ENCODE results near the gene FAU. TPM values are rescaled to one million over a fixed set of nuclear protein-coding genes. Genes with fewer than 3 reads are reported as not detected.
A peak's percentile ranks its signal among the peaks of the same experiment; 100 is the strongest.

The FAU gene
- total and polyA plus RNA-seq, 9 of the 15 experiments (the other 6 are each of a cell fraction or from before 2014, with no cell fraction given) = 433 to 1,827 (median 942) TPM

DNA sequence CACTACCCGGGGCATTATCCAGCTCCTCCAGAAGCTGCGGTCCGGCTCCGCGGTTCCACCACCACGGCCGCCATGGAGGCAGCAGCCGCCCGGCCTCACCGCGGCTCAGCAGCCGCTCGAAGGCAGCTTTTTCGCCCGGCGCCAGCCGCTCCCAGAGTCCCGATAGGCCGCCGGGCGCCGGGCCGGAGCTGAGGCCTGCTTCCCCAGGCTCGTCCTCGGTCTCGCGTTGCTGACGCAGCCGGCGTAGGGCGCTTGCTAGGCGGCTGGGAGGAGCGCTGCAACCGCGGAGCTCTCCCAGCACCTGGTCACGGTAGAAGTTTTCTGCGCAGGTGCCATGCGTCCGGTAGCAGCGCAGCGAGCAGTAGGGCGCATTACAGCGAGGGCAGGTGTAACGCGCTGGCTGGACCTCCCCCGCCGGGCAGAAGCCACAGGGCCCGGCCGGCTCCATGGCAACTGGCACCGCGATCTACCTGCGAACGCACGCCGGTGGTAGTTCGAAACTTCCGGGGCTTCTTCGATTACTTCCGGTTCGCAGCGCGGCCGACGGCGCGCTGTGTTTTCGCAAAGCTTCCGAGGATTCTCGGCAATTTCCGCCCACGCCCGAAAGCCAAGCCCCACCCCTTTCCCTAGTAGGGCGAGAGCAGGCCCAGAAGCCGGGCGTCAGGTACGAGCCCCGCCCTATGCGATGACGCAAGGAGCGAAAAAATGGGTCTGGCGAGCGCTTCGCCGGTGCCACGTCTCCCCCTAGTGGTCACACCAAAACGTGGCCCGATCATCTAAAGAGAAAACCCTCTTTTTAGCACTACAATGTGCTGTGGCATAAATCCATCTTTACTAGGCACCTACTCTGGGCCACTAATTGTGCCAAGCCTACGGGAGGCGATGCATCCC is 4.5 kb downstream of the FAU start, which contains the start of gene ZNHIT2 (continued):
- TF ChIP-seq, protein P1, sequence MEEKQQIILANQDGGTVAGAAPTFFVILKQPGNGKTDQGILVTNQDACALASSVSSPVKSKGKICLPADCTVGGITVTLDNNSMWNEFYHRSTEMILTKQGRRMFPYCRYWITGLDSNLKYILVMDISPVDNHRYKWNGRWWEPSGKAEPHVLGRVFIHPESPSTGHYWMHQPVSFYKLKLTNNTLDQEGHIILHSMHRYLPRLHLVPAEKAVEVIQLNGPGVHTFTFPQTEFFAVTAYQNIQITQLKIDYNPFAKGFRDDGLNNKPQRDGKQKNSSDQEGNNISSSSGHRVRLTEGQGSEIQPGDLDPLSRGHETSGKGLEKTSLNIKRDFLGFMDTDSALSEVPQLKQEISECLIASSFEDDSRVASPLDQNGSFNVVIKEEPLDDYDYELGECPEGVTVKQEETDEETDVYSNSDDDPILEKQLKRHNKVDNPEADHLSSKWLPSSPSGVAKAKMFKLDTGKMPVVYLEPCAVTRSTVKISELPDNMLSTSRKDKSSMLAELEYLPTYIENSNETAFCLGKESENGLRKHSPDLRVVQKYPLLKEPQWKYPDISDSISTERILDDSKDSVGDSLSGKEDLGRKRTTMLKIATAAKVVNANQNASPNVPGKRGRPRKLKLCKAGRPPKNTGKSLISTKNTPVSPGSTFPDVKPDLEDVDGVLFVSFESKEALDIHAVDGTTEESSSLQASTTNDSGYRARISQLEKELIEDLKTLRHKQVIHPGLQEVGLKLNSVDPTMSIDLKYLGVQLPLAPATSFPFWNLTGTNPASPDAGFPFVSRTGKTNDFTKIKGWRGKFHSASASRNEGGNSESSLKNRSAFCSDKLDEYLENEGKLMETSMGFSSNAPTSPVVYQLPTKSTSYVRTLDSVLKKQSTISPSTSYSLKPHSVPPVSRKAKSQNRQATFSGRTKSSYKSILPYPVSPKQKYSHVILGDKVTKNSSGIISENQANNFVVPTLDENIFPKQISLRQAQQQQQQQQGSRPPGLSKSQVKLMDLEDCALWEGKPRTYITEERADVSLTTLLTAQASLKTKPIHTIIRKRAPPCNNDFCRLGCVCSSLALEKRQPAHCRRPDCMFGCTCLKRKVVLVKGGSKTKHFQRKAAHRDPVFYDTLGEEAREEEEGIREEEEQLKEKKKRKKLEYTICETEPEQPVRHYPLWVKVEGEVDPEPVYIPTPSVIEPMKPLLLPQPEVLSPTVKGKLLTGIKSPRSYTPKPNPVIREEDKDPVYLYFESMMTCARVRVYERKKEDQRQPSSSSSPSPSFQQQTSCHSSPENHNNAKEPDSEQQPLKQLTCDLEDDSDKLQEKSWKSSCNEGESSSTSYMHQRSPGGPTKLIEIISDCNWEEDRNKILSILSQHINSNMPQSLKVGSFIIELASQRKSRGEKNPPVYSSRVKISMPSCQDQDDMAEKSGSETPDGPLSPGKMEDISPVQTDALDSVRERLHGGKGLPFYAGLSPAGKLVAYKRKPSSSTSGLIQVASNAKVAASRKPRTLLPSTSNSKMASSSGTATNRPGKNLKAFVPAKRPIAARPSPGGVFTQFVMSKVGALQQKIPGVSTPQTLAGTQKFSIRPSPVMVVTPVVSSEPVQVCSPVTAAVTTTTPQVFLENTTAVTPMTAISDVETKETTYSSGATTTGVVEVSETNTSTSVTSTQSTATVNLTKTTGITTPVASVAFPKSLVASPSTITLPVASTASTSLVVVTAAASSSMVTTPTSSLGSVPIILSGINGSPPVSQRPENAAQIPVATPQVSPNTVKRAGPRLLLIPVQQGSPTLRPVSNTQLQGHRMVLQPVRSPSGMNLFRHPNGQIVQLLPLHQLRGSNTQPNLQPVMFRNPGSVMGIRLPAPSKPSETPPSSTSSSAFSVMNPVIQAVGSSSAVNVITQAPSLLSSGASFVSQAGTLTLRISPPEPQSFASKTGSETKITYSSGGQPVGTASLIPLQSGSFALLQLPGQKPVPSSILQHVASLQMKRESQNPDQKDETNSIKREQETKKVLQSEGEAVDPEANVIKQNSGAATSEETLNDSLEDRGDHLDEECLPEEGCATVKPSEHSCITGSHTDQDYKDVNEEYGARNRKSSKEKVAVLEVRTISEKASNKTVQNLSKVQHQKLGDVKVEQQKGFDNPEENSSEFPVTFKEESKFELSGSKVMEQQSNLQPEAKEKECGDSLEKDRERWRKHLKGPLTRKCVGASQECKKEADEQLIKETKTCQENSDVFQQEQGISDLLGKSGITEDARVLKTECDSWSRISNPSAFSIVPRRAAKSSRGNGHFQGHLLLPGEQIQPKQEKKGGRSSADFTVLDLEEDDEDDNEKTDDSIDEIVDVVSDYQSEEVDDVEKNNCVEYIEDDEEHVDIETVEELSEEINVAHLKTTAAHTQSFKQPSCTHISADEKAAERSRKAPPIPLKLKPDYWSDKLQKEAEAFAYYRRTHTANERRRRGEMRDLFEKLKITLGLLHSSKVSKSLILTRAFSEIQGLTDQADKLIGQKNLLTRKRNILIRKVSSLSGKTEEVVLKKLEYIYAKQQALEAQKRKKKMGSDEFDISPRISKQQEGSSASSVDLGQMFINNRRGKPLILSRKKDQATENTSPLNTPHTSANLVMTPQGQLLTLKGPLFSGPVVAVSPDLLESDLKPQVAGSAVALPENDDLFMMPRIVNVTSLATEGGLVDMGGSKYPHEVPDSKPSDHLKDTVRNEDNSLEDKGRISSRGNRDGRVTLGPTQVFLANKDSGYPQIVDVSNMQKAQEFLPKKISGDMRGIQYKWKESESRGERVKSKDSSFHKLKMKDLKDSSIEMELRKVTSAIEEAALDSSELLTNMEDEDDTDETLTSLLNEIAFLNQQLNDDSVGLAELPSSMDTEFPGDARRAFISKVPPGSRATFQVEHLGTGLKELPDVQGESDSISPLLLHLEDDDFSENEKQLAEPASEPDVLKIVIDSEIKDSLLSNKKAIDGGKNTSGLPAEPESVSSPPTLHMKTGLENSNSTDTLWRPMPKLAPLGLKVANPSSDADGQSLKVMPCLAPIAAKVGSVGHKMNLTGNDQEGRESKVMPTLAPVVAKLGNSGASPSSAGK (IDR thresholded peaks at IDR 0.05) = no peak
- TF ChIP-seq SIN3B (IDR thresholded peaks at IDR 0.05; ENCODE audit: low read depth) = peak; percentile 94
- no peak for TF ChIP-seq ELF4 (CRISPR knock-in tag; IDR thresholded peaks at IDR 0.05)
- 0 out of 2 replicates have a peak, but pooled peaks have one; percentile 10 for TF ChIP-seq TAL1 (IDR thresholded peaks at IDR 0.05)
- peak; percentile 85; the same call in 1 of the 2 replicates for TF ChIP-seq ZNF830 (CRISPR knock-in tag; IDR thresholded peaks at IDR 0.05)
- TF ChIP-seq, protein P2, sequence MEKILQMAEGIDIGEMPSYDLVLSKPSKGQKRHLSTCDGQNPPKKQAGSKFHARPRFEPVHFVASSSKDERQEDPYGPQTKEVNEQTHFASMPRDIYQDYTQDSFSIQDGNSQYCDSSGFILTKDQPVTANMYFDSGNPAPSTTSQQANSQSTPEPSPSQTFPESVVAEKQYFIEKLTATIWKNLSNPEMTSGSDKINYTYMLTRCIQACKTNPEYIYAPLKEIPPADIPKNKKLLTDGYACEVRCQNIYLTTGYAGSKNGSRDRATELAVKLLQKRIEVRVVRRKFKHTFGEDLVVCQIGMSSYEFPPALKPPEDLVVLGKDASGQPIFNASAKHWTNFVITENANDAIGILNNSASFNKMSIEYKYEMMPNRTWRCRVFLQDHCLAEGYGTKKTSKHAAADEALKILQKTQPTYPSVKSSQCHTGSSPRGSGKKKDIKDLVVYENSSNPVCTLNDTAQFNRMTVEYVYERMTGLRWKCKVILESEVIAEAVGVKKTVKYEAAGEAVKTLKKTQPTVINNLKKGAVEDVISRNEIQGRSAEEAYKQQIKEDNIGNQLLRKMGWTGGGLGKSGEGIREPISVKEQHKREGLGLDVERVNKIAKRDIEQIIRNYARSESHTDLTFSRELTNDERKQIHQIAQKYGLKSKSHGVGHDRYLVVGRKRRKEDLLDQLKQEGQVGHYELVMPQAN (IDR thresholded peaks at IDR 0.05; ENCODE audit: borderline replicate concordance) = peak; percentile 98
- no peak for TF ChIP-seq FOXJ2 (tag; IDR thresholded peaks at IDR 0.05)
- no peak; a peak in 1 of 4 replicates for TF ChIP-seq ETV6 (IDR thresholded peaks at IDR 0.05; ENCODE audit: borderline replicate concordance in 1 of 2, low read depth in 2 of 2, low read length in 1 of 2)
- TF ChIP-seq ETV6 (CRISPR knock-in tag; IDR thresholded peaks at IDR 0.05; ENCODE audit: borderline replicate concordance) = peak; percentile 49; the same call in 1 of the 2 replicates
- TF ChIP-seq CC2D1A (IDR thresholded peaks at IDR 0.05) = peak; percentile 60; the same call in 1 of the 2 replicates
